ENCODE measurements around the gene THSD4. TPM values are rescaled to one million over a fixed set of nuclear protein-coding genes. Genes with fewer than 3 reads are reported as not detected.

Gene THSD4
- total RNA-seq, 1 donor, result 15.6 TPM

GRCh38 chr15:71304681-71305080 lies 189.4 kb downstream of the THSD4 start:
- Histone ChIP-seq H3K79me2 (ENCODE audit: insufficient read depth, low read length) (no peaks in the 10 kb centered on the region), H4K20me1 (ENCODE audit: insufficient read depth, low read length) (no peaks in the 10 kb centered on the region), H3K27me3 (ENCODE audit: insufficient read depth, low read length) (no peaks in the 10 kb centered on the region), H3K36me3 (ENCODE audit: insufficient read depth, low read length) (no peaks in the 10 kb centered on the region), H3K9me3 (ENCODE audit: low read depth, low read length) (no peaks in the 10 kb centered on the region), H3K27ac (ENCODE audit: low read depth, low read length) (no peak overlapping the region), H3K4me2 (ENCODE audit: insufficient read depth, low read length) (no peak overlapping the region), H2AFZ (ENCODE audit: low read length) (no peak overlapping the region), H3K4me3 (ENCODE audit: insufficient read depth, low read length) (no peak overlapping the region), H3K4me1 (ENCODE audit: insufficient read depth, low read length) (peaks cover 19% of the 10 kb centered on the region)
- TF ChIP-seq, protein P1, sequence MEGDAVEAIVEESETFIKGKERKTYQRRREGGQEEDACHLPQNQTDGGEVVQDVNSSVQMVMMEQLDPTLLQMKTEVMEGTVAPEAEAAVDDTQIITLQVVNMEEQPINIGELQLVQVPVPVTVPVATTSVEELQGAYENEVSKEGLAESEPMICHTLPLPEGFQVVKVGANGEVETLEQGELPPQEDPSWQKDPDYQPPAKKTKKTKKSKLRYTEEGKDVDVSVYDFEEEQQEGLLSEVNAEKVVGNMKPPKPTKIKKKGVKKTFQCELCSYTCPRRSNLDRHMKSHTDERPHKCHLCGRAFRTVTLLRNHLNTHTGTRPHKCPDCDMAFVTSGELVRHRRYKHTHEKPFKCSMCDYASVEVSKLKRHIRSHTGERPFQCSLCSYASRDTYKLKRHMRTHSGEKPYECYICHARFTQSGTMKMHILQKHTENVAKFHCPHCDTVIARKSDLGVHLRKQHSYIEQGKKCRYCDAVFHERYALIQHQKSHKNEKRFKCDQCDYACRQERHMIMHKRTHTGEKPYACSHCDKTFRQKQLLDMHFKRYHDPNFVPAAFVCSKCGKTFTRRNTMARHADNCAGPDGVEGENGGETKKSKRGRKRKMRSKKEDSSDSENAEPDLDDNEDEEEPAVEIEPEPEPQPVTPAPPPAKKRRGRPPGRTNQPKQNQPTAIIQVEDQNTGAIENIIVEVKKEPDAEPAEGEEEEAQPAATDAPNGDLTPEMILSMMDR (IDR thresholded peaks at IDR 0.05; ENCODE audit: extremely low read depth, low read depth, low read length), result no peak
- no peak for DNase-seq (ENCODE audit: insufficient read length, low spot score, missing footprints)

GRCh38 chr15:71306538-71306937 lies 191.3 kb downstream of the THSD4 start:
- TF ChIP-seq, protein P1 (IDR thresholded peaks at IDR 0.05; ENCODE audit: extremely low read depth, low read depth, low read length), result no peak
- Histone ChIP-seq H3K27ac (ENCODE audit: low read depth, low read length) (no peak overlapping the region), H3K9me3 (ENCODE audit: low read depth, low read length) (no peaks in the 10 kb centered on the region), H3K36me3 (ENCODE audit: insufficient read depth, low read length) (no peaks in the 10 kb centered on the region), H4K20me1 (ENCODE audit: insufficient read depth, low read length) (no peaks in the 10 kb centered on the region), H3K4me2 (ENCODE audit: insufficient read depth, low read length) (no peak overlapping the region), H2AFZ (ENCODE audit: low read length) (no peak overlapping the region), H3K27me3 (ENCODE audit: insufficient read depth, low read length) (no peaks in the 10 kb centered on the region), H3K4me3 (ENCODE audit: insufficient read depth, low read length) (no peak overlapping the region), H3K79me2 (ENCODE audit: insufficient read depth, low read length) (no peaks in the 10 kb centered on the region), H3K4me1 (ENCODE audit: insufficient read depth, low read length) (peaks cover 19% of the 10 kb centered on the region)
- no peak for DNase-seq (ENCODE audit: insufficient read length, low spot score, missing footprints)

DNA sequence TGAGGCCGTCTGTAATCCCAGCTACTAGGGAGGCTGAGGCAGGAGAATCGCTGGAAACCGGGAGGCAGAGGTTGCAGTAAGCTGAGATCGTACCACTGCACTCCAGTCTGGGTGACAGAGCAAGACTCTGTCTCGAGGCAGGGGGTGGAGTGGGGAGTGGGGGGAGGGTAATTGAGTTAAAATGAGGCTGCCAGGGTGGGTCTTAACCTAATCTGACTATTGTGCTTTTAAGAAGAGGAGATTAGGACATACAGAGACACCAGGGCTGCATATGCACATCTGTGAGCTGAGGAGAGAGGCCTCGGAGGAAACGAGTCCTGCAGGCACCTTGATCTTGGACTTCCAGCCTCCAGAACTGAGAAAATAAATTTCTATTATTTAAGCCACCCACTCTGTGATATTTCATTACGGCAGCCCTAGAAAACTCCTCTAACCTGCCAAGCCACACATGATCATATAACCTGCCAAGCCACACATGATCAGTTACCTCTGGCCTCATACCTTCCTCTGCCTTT lies 197.0 kb downstream of the THSD4 start:
- H3K4me2 ChIP-seq (ENCODE audit: insufficient read depth, low read length), result no peak overlapping the region
- H4K20me1 ChIP-seq (ENCODE audit: insufficient read depth, low read length), result no peaks in the 10 kb centered on the region
- no peaks in the 10 kb centered on the region for H3K79me2 ChIP-seq (ENCODE audit: insufficient read depth, low read length)
- H3K27ac ChIP-seq (ENCODE audit: low read depth, low read length), result no peak overlapping the region
- H3K4me1 ChIP-seq (ENCODE audit: insufficient read depth, low read length), result peaks cover 18% of the 10 kb centered on the region
- H2AFZ ChIP-seq (ENCODE audit: low read length), result no peak overlapping the region
- no peak for DNase-seq (ENCODE audit: insufficient read length, low spot score, missing footprints)
- H3K4me3 ChIP-seq (ENCODE audit: insufficient read depth, low read length), result no peak overlapping the region
- no peaks in the 10 kb centered on the region for H3K27me3 ChIP-seq (ENCODE audit: insufficient read depth, low read length)
- TF ChIP-seq, protein P1 (IDR thresholded peaks at IDR 0.05; ENCODE audit: extremely low read depth, low read depth, low read length), result no peak
- H3K9me3 ChIP-seq (ENCODE audit: low read depth, low read length), result no peaks in the 10 kb centered on the region
- H3K36me3 ChIP-seq (ENCODE audit: insufficient read depth, low read length), result no peaks in the 10 kb centered on the region

- Histone ChIP-seq H3K27ac (ENCODE audit: low read depth, low read length) (no peak overlapping the region), H3K36me3 (ENCODE audit: insufficient read depth, low read length) (no peaks in the 10 kb centered on the region), H3K4me1 (ENCODE audit: insufficient read depth, low read length) (peaks cover 18% of the 10 kb centered on the region), H3K9me3 (ENCODE audit: low read depth, low read length) (no peaks in the 10 kb centered on the region), H3K79me2 (ENCODE audit: insufficient read depth, low read length) (no peaks in the 10 kb centered on the region), H2AFZ (ENCODE audit: low read length) (no peak overlapping the region), H4K20me1 (ENCODE audit: insufficient read depth, low read length) (no peaks in the 10 kb centered on the region), H3K27me3 (ENCODE audit: insufficient read depth, low read length) (no peaks in the 10 kb centered on the region), H3K4me2 (ENCODE audit: insufficient read depth, low read length) (no peak overlapping the region), H3K4me3 (ENCODE audit: insufficient read depth, low read length) (no peak overlapping the region)
- DNase-seq (ENCODE audit: insufficient read length, low spot score, missing footprints), result no peak
- TF ChIP-seq, protein P1 (IDR thresholded peaks at IDR 0.05; ENCODE audit: extremely low read depth, low read depth, low read length), result no peak
These were observed 197.6 kb downstream of the THSD4 start for GRCh38 chr15:71312731-71313460.
